K562 (cell line): ENCODE data around the gene POLR3H.

Experiments
- FOS ChIP-seq: IDR thresholded peaks from 3 replicates; pipeline ENCODE4 v1.6.1; 2011; ENCODE audit not compliant: insufficient read length; ENCODE audit errors: extremely low read depth
- HMG20A ChIP-seq: fragments of 450-650 bp; formaldehyde crosslinking; conservative IDR thresholded peaks from 2 replicates; pipeline ENCODE4 v1.4.0; 2020; ENCODE audit warnings: mild to moderate bottlenecking, mixed read lengths
- NCOA4 ChIP-seq: fragments of 450-650 bp; IDR thresholded peaks from 2 replicates; pipeline ENCODE4 v1.6.1; 2018; ENCODE audit warnings: mild to moderate bottlenecking; ENCODE audit not compliant: partially characterized antibody
- TEAD1 ChIP-seq, 2 experiments: fragments of 450-650 bp in 1 of 2; sonication (generic) in 1 of 2; formaldehyde crosslinking; IDR thresholded peaks; 2 replicates each; pipeline versions ENCODE4 v1.4.0 to v1.8.0; 2020 to 2022; ENCODE audit warnings: mild to moderate bottlenecking in 2 of 2, missing genetic modification reagents in 1 of 2
- ZKSCAN1 ChIP-seq: fragments of 150-350 bp; IDR thresholded peaks from 2 replicates; pipeline ENCODE4 v1.6.1; 2016; ENCODE audit warnings: low read depth, low read length
- ZNF551 ChIP-seq: fragments of 250-450 bp; sonication (Bioruptor Pico); IDR thresholded peaks from 2 replicates; pipeline ENCODE4 v1.5.0; 2021; ENCODE audit warnings: mild to moderate bottlenecking, moderate library complexity
- ZNF76 ChIP-seq: fragments of 250-450 bp; sonication (Bioruptor Pico); IDR thresholded peaks from 2 replicates; pipeline ENCODE4 v1.4.0; 2020; ENCODE audit warnings: mild to moderate bottlenecking, moderate library complexity, borderline replicate concordance

DNA sequence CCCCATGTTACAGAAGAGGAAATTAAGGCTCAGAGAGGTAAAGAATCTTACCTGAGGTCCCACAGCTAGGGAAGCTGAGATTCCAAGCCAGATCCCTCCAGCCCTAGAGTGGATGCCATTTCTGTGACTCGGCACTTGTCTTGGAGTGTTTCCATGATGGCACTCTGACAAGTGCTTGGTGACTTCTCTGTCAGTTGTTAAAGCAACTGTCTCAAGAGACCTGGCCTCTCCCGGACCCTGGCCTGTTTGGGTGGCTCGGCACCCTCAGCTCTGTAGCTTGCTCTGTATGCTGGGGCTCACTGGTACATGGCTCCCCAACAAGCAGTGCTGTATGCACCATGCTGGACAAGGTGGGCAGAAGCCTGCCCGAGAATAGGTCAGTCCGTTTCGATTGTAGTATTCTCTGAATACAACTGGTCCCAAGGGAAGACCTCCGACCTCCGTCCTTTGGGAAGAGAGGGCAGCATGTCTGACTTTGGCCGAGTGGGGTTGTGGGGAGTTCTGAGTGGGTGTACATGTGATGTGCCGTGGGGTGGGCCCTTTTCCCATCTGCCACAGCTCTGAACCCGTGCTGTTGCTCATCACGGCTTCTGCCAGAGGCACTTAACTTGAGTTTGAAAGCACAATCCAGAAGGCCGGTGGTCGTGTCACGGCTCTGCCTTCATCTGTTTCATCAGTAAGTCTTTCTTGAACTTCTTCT is 63.0 kb downstream of the POLR3H start:
- TF ChIP-seq TEAD1 (CRISPR knock-in tag; IDR thresholded peaks at IDR 0.05) (no peak), FOS (no peak), NCOA4 (no peak), ZNF551 (no peak), ZKSCAN1 (no peak), ZNF76 (CRISPR knock-in tag) (no peak), HMG20A (CRISPR knock-in tag) (no peak)
